ENCODE measurements around the gene GPR55. TPM values are rescaled to one million over a fixed set of nuclear protein-coding genes. Genes with fewer than 3 reads are reported as not detected.

Gene GPR55
- total and polyA plus RNA-seq, 2 of the 4 experiments (the other 2 are of a cell fraction), result 0.03 TPM; not detected in 1

GRCh38 chr2:230912724-230913123 is 12.3 kb downstream of the GPR55 start:
- Histone ChIP-seq H3K27ac (ENCODE audit: insufficient read depth, low read length) (no peak overlapping the region), H4K91ac (ENCODE audit: insufficient read depth, low read depth, low read length) (no peak overlapping the region), H3K4me1 (ENCODE audit: control insufficient read depth, insufficient read depth, low read length) (peaks cover 6% of the 10 kb centered on the region), H3K23ac (ENCODE audit: low read depth, low read length) (no peak overlapping the region), H2BK120ac (ENCODE audit: low read depth, low read length) (no peak overlapping the region), H3K9ac (ENCODE audit: low read depth, low read length) (no peak overlapping the region), H2BK20ac (ENCODE audit: low read depth, low read length) (no peak overlapping the region), H3K4ac (ENCODE audit: low read depth, low read length) (no peak overlapping the region), H2AFZ (replicated peaks; ENCODE audit: low read length, poor library complexity) (no peak overlapping the region), H3K14ac (replicated peaks; ENCODE audit: low read depth, low read length) (no peak overlapping the region), H3K79me1 (ENCODE audit: low read depth in 1 of 2, low read length in 2 of 2) (no peaks in the 10 kb centered on the region), H3K27me3 (ENCODE audit: control insufficient read depth, insufficient read depth, low read length) (peaks cover 17% of the 10 kb centered on the region), H4K8ac (ENCODE audit: low read depth in 2 of 2, low read length in 2 of 2) (no peak overlapping the region), H3K4me3 (ENCODE audit: insufficient read depth, low read depth, low read length) (no peak overlapping the region), H2BK15ac (ENCODE audit: low read depth, low read length) (no peak overlapping the region), H3K56ac (ENCODE audit: extremely low read depth, insufficient read depth, low read length) (no peak overlapping the region), H4K20me1 (ENCODE audit: insufficient read depth, low read length) (no peaks in the 10 kb centered on the region), H2AK5ac (ENCODE audit: low read depth, low read length) (no peak overlapping the region), H3K36me3 (ENCODE audit: control insufficient read depth, insufficient read depth, low read length) (no peaks in the 10 kb centered on the region), H2AK9ac (replicated peaks; ENCODE audit: low read depth, low read length, poor library complexity) (no peak overlapping the region), H3K9me1 (ENCODE audit: insufficient read depth, low read length) (peaks cover 10% of the 10 kb centered on the region), H4K5ac (ENCODE audit: low read depth, low read length) (no peak overlapping the region), H3K18ac (ENCODE audit: low read depth, low read length) (no peak overlapping the region), H3K9me3 (ENCODE audit: control insufficient read depth, insufficient read depth, low read length) (no peaks in the 10 kb centered on the region), H3K4me2 (ENCODE audit: low read depth, low read length) (no peak overlapping the region), H2BK5ac (ENCODE audit: low read depth, low read length, poor library complexity, severe bottlenecking) (no peak overlapping the region)
- BruUV-seq (replicated peaks), result no TSS peak
- TF ChIP-seq, protein P1, sequence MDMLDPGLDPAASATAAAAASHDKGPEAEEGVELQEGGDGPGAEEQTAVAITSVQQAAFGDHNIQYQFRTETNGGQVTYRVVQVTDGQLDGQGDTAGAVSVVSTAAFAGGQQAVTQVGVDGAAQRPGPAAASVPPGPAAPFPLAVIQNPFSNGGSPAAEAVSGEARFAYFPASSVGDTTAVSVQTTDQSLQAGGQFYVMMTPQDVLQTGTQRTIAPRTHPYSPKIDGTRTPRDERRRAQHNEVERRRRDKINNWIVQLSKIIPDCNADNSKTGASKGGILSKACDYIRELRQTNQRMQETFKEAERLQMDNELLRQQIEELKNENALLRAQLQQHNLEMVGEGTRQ (IDR thresholded peaks at IDR 0.05; ENCODE audit: low read depth, low read length), result no peak
- TF ChIP-seq RAD21 (IDR thresholded peaks at IDR 0.05; ENCODE audit: low read length), result no peak
- TF ChIP-seq POLR2A (IDR thresholded peaks at IDR 0.05; ENCODE audit: low read depth, low read length), result no peak
- TF ChIP-seq, protein P2, sequence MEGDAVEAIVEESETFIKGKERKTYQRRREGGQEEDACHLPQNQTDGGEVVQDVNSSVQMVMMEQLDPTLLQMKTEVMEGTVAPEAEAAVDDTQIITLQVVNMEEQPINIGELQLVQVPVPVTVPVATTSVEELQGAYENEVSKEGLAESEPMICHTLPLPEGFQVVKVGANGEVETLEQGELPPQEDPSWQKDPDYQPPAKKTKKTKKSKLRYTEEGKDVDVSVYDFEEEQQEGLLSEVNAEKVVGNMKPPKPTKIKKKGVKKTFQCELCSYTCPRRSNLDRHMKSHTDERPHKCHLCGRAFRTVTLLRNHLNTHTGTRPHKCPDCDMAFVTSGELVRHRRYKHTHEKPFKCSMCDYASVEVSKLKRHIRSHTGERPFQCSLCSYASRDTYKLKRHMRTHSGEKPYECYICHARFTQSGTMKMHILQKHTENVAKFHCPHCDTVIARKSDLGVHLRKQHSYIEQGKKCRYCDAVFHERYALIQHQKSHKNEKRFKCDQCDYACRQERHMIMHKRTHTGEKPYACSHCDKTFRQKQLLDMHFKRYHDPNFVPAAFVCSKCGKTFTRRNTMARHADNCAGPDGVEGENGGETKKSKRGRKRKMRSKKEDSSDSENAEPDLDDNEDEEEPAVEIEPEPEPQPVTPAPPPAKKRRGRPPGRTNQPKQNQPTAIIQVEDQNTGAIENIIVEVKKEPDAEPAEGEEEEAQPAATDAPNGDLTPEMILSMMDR (conservative IDR thresholded peaks at IDR 0.05; ENCODE audit: low read depth, low read length), result no peak
- TF ChIP-seq SMC3 (IDR thresholded peaks at IDR 0.05; ENCODE audit: low read depth, low read length), result no peak
- TF ChIP-seq MXI1 (IDR thresholded peaks at IDR 0.05; ENCODE audit: borderline replicate concordance, low read depth, low read length), result no peak
- TF ChIP-seq CHD1 (IDR thresholded peaks at IDR 0.05; ENCODE audit: low read depth, low read length), result no peak
- no peak for TF ChIP-seq RFX5 (IDR thresholded peaks at IDR 0.05; ENCODE audit: low read depth, low read length)
- TF ChIP-seq NFE2L2 (IDR thresholded peaks at IDR 0.05; ENCODE audit: low read depth, low read length), result no peak
- no peak for TF ChIP-seq BHLHE40 (IDR thresholded peaks at IDR 0.05; ENCODE audit: low read depth, low read length)
- TF ChIP-seq MAFK (IDR thresholded peaks at IDR 0.05; ENCODE audit: low read depth, low read length), result no peak
- TF ChIP-seq CEBPB (IDR thresholded peaks at IDR 0.05; ENCODE audit: low read depth, low read length), result no peak
- TF ChIP-seq, protein P3, sequence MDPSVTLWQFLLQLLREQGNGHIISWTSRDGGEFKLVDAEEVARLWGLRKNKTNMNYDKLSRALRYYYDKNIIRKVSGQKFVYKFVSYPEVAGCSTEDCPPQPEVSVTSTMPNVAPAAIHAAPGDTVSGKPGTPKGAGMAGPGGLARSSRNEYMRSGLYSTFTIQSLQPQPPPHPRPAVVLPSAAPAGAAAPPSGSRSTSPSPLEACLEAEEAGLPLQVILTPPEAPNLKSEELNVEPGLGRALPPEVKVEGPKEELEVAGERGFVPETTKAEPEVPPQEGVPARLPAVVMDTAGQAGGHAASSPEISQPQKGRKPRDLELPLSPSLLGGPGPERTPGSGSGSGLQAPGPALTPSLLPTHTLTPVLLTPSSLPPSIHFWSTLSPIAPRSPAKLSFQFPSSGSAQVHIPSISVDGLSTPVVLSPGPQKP (IDR thresholded peaks at IDR 0.05; ENCODE audit: borderline replicate concordance, low read depth, low read length), result no peak
- no peak for TF ChIP-seq MAZ (IDR thresholded peaks at IDR 0.05; ENCODE audit: borderline replicate concordance, low read depth, low read length)
- no peak for TF ChIP-seq FOS (IDR thresholded peaks at IDR 0.05; ENCODE audit: low read depth, low read length)
- no peak for TF ChIP-seq RCOR1 (IDR thresholded peaks at IDR 0.05; ENCODE audit: insufficient replicate concordance, low read length)
- ChIA-PET CTCF (interaction anchor here (1.3 to 1.5 kb wide), 2 partner anchors 11 to 75 kb away, joined by 3 to 4 read pairs; no protein-coding TSS in a partner anchor), POLR2A (ENCODE audit: unreplicated experiment) (interaction anchor here (0.6 kb wide), 1 partner anchor 1273 kb away, joined by 11 read pairs; no protein-coding TSS in a partner anchor)
- DNase-seq (no peak), ATAC-seq (ENCODE audit: low read depth) (no peak)
- dilution Hi-C loops (cut with HindIII; ENCODE audit: low sequenced_read_pairs, unreplicated experiment) (no loop called here), intact Hi-C loops (cut with micrococcal nuclease) (no loop called here), in situ Hi-C loops (cut with MboI; ENCODE audit: low sequenced_read_pairs) (no loop called here)
- no CpG with 5 or more reads among the region's 5 CpGs for WGBS, 2 experiments (ENCODE audit: extremely low coverage in 2 of 2, insufficient read length in 1 of 2)

All from IMR-90 (cell line).